Fibroblast of mammary gland (primary cell): ENCODE measurements around the gene CHRNG.

Experiments
- DNase-seq: peaks from one replicate; pipeline ENCODE4 v3.0.0-alpha.2; 2010; ENCODE audit warnings: low read depth
- H3K4me3 ChIP-seq: 2 replicates; pipeline ENCODE4 v1.5.1; 2011; ENCODE audit warnings: low read depth, mild to moderate bottlenecking, low read length, moderate library complexity; ENCODE audit not compliant: control insufficient read depth
- TF ChIP-seq, protein P1 (sequence below): conservative IDR thresholded peaks from 2 replicates; pipeline ENCODE4 v1.5.1; 2011; ENCODE audit warnings: low read depth, low read length, inconsistent platforms; ENCODE audit not compliant: control insufficient read depth, insufficient read depth

The CHRNG gene

GRCh38 chr2:232516551-232516950 lies 22.9 kb upstream of the CHRNG start:
- H3K4me3 ChIP-seq, result no peak overlapping the region
- DNase-seq, result no peak
- TF ChIP-seq, protein P1, sequence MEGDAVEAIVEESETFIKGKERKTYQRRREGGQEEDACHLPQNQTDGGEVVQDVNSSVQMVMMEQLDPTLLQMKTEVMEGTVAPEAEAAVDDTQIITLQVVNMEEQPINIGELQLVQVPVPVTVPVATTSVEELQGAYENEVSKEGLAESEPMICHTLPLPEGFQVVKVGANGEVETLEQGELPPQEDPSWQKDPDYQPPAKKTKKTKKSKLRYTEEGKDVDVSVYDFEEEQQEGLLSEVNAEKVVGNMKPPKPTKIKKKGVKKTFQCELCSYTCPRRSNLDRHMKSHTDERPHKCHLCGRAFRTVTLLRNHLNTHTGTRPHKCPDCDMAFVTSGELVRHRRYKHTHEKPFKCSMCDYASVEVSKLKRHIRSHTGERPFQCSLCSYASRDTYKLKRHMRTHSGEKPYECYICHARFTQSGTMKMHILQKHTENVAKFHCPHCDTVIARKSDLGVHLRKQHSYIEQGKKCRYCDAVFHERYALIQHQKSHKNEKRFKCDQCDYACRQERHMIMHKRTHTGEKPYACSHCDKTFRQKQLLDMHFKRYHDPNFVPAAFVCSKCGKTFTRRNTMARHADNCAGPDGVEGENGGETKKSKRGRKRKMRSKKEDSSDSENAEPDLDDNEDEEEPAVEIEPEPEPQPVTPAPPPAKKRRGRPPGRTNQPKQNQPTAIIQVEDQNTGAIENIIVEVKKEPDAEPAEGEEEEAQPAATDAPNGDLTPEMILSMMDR, result no peak

GRCh38 chr2:232518844-232519243 lies 20.6 kb upstream of the CHRNG start:
- H3K4me3 ChIP-seq, result no peak overlapping the region
- DNase-seq, result no peak
- TF ChIP-seq, protein P1, result no peak

DNA sequence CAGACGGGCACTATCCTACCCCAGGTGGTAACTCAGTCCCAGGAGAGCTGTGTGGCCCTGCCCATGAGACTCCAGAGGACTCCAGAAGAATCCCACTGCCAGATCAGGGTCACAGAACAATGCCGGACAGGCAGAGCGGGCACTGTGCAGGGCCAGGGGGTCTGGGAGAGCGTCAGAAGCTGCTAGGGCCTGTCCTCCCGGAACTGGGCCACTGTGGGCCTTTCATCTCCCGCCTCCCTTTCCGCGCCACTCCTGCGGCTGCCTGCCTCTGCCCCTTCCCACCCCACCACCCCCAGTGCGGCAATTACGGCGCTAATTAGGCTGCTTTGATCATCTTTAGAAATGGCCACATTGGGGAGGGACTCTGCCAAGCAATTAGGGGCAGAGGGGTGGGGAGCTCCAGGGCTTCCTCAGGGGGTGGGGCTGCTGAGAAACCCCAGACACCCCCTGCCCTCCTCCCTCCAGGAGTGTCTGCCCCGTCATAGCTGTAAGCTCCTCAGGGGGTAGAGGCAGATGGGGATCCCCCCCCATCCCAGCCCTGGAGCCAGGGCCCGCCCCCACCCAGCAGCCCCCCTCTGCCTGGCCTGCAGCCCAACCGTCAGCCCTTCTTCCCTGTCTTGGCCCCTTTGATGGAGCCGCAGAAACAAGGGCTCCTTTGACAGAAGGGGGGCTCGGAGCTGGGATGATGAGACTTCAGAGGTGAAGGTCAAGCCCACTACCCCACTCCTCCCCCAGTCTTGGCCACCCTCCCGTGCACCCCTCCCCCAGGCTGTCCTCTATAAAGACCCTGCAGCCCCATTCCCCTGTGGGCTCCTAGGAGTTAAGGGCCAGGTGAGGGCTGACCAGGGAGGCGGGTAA lies 19.7 kb upstream of the CHRNG start, which contains the start of gene PRSS56:
Gene PRSS56 (plus strand): TSS at position 808 of the 858 bp plus-strand sequence. CDS start 211 bp downstream, outside the sequence.
- TF ChIP-seq, protein P1, result no peak
- no peak within 1 kb of the TSS for H3K4me3 ChIP-seq
- DNase-seq, result no peak

DNA sequence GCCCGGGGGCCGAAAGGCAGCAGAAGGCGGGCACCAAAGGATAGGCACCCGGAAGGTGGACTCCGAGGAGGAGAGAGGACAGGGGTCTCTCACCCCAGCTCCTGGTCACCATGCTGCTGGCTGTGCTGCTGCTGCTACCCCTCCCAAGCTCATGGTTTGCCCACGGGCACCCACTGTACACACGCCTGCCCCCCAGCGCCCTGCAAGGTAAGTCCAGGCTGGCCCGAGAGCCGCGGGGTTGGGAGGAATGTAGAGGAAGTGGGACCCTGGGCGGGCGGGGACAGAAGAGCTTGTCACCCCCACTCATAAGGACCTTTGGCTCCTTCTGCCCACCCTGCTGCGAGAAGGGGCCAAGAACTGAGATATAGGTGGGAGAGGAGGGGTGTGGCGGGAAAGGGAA lies 19.0 kb upstream of the CHRNG start:
- no peak overlapping the region for H3K4me3 ChIP-seq
- TF ChIP-seq, protein P1, result no peak
- no peak for DNase-seq

DNA sequence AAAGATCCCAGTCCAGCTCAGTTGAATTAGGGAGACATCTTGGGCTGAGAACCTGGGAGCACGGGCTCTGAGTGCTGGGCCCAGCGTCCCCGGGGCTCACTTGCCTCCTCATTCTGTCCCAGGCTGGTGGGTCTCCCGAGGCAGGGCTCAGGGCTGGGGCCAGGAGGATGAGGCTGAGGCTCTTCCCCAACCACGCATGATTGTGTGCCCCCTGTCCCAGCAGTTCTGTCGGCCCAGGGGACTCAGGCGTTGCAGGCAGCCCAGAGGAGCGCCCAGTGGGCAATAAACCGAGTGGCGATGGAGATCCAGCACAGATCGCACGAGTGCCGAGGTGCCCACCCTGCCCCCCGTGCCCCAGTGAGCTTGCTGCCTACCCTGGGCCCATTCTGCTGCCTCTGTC lies 18.4 kb upstream of the CHRNG start:
- DNase-seq, result no peak
- no peak overlapping the region for H3K4me3 ChIP-seq
- TF ChIP-seq, protein P1, result no peak

DNA sequence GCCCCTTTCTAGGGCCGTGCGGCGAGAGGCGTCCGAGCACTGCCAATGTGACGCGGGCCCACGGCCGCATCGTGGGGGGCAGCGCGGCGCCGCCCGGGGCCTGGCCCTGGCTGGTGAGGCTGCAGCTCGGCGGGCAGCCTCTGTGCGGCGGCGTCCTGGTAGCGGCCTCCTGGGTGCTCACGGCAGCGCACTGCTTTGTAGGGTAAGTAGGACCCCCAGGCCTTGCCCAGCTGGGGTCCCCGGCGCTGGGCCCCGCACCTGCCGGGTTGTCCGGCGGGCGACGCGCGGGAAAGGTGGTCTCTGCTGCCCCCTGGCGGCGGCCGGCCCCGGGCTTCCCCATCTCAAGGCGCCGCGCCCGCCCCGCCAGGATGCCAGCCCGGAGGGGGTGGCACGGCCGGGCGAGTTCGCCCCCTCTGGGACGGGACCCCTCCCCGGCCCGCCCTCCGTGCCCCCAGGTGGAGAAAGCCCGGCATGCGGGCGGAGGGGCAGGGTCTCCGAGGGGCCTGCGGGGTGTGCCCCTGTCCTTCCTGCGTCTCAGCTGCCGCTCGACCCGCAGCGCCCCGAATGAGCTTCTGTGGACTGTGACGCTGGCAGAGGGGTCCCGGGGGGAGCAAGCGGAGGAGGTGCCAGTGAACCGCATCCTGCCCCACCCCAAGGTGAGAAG lies 17.4 kb upstream of the CHRNG start:
- DNase-seq, result peak; percentile 7
- H3K4me3 ChIP-seq, result no peak overlapping the region
- TF ChIP-seq, protein P1, result peak; percentile 26
